ENCODE results near the gene PLEKHA7. TPM values are rescaled to one million over a fixed set of nuclear protein-coding genes. Genes with fewer than 3 reads are reported as not detected.

PLEKHA7 gene
- total and polyA plus RNA-seq, 2 of the 8 experiments (the other 6 are each of a cell fraction or from before 2014, with no cell fraction given), result 11.4 to 25.6 TPM

- no peak for TF ChIP-seq NANOG (IDR thresholded peaks at IDR 0.05; ENCODE audit: insufficient read depth, low read depth, low read length, poor library complexity, severe bottlenecking)
Measured at GRCh38 chr11:16827139-16827538, 187.1 kb downstream of the PLEKHA7 start (continued).
